SK-N-SH (cell line): ENCODE measurements around the gene HAPLN2. TPM values are rescaled to one million over a fixed set of nuclear protein-coding genes. Genes with fewer than 3 reads are reported as not detected.

Experiments used
- CTCF ChIA-PET: fragments of 300-600, 350-600 bp; formaldehyde crosslinking; extraction: SDS; loops from one replicate; lab custom pipeline; 2021; lab: Yijun Ruan, JAX
- POLR2A ChIA-PET: fragments of 350-600 bp; sonication (Branson Sonifier 250); formaldehyde crosslinking; extraction: SDS; loops from one replicate; lab custom pipeline; 2020; ENCODE audit warnings: antibody characterized with exemption, inconsistent platforms; lab: Yijun Ruan, JAX
- DNase-seq: peaks from one replicate; pipeline ENCODE4 v3.0.0; 2012
- H2AFZ ChIP-seq: fragments of 200-600 bp; sonication (generic); 2 replicates; pipeline ENCODE4 v1.8.1; 2016; ENCODE audit warnings: antibody characterized with exemption, mild to moderate bottlenecking, low read depth
- H3F3A ChIP-seq: fragments of 200-600 bp; sonication (generic); replicated peaks from 2 replicates; pipeline ENCODE3; 2016; ENCODE audit warnings: antibody characterized with exemption, mild to moderate bottlenecking; ENCODE audit not compliant: insufficient read depth
- H3K27ac ChIP-seq, 2 experiments: fragments of 200-500 bp in 1 of 2; fragments of 200-600 bp in 1 of 2; sonication (Bioruptor generic) in 1 of 2; sonication (generic), shearing (Covaris generic) in 1 of 2; 2 replicates each; pipeline versions ENCODE4 v1.5.1 to v1.6.1; 2014 to 2016; ENCODE audit warnings: low read depth in 2 of 2, inconsistent platforms in 1 of 2, low read length in 1 of 2, mild to moderate bottlenecking in 1 of 2, mixed read lengths in 1 of 2
- H3K27me3 ChIP-seq: fragments of 200-600 bp; sonication (generic), shearing (Covaris generic); 2 replicates; pipeline ENCODE4 v1.6.1; 2016; ENCODE audit warnings: mixed run types; ENCODE audit not compliant: insufficient read depth
- H3K36me3 ChIP-seq, 2 experiments: fragments of 200-500 bp in 1 of 2; fragments of 200-600 bp in 1 of 2; sonication (Bioruptor generic) in 1 of 2; sonication (generic) in 1 of 2; replicated peaks in 1 of 2; 2 replicates each; pipeline versions ENCODE3 to v1.5.1; 2014 to 2016; ENCODE audit warnings: low read length in 1 of 2, mild to moderate bottlenecking in 1 of 2; ENCODE audit not compliant: insufficient read depth in 2 of 2, control insufficient read depth in 1 of 2
- H3K4me1 ChIP-seq, 2 experiments: fragments of 200-500 bp in 1 of 2; fragments of 200-600 bp in 1 of 2; sonication (Bioruptor generic) in 1 of 2; sonication (generic), shearing (Covaris generic) in 1 of 2; 2 replicates each; pipeline versions ENCODE4 v1.5.1 to v1.6.1; 2014 to 2016; ENCODE audit warnings: low read depth in 1 of 2, low read length in 1 of 2, mixed run types in 1 of 2; ENCODE audit not compliant: insufficient read depth in 2 of 2, control insufficient read depth in 1 of 2
- H3K4me2 ChIP-seq: fragments of 200-600 bp; sonication (generic), shearing (Covaris generic); 2 replicates; pipeline ENCODE4 v1.6.1; 2017; ENCODE audit warnings: mixed run types
- H3K4me3 ChIP-seq, 2 experiments: fragments of 200-500 bp in 1 of 2; fragments of 200-600 bp in 1 of 2; sonication (Bioruptor generic) in 1 of 2; sonication (generic), shearing (Covaris generic) in 1 of 2; 2 replicates each; pipeline versions ENCODE4 v1.5.1 to v1.8.1; 2014 to 2016; ENCODE audit warnings: low read depth in 2 of 2, inconsistent platforms in 1 of 2, low read length in 1 of 2, mild to moderate bottlenecking in 1 of 2, mixed read lengths in 1 of 2, moderate library complexity in 1 of 2
- H3K79me2 ChIP-seq: fragments of 200-600 bp; sonication (generic); 2 replicates; pipeline ENCODE4 v1.8.1; 2017; ENCODE audit warnings: mild to moderate bottlenecking; ENCODE audit not compliant: insufficient read depth
- H3K9ac ChIP-seq: fragments of 200-600 bp; sonication (generic); 2 replicates; pipeline ENCODE4 v1.6.1; 2017; ENCODE audit warnings: mixed run types
- H3K9me2 ChIP-seq: fragments of 200-600 bp; sonication (generic); 2 replicates; pipeline ENCODE4 v1.6.1; 2017; ENCODE audit warnings: mixed run types
- H3K9me3 ChIP-seq: fragments of 200-600 bp; sonication (generic); 2 replicates; pipeline ENCODE4 v1.6.1; 2017; ENCODE audit warnings: mixed run types, mild to moderate bottlenecking, moderate library complexity
- H4K20me1 ChIP-seq: fragments of 200-600 bp; sonication (generic); 2 replicates; pipeline ENCODE4 v1.6.1; 2017; ENCODE audit warnings: mild to moderate bottlenecking, mixed run types; ENCODE audit not compliant: insufficient read depth
- EZH2phosphoT487 ChIP-seq: fragments of 200-600 bp; sonication (generic); IDR thresholded peaks from 2 replicates; pipeline ENCODE4 v1.6.1; 2017; ENCODE audit warnings: low read depth, mixed run types, mild to moderate bottlenecking, antibody characterized with exemption, moderate library complexity, borderline replicate concordance
- FOXM1 ChIP-seq: IDR thresholded peaks from 2 replicates; pipeline ENCODE4 v1.4.0; 2012; ENCODE audit warnings: low read depth, mild to moderate bottlenecking
- GATA2 ChIP-seq: sonication (generic); formaldehyde crosslinking; IDR thresholded peaks from 2 replicates; pipeline ENCODE4 v1.5.0; 2020; ENCODE audit warnings: mild to moderate bottlenecking, missing genetic modification reagents
- MXI1 ChIP-seq: IDR thresholded peaks from 2 replicates; pipeline ENCODE4 v1.6.1; 2012; ENCODE audit warnings: mild to moderate bottlenecking, low read depth, low read length, improper control_type of control experiment
- POLR2AphosphoS5 ChIP-seq: IDR thresholded peaks from 2 replicates; pipeline ENCODE4 v1.6.1; 2012; ENCODE audit warnings: low read depth, low read length
- RXRA ChIP-seq: IDR thresholded peaks from 2 replicates; pipeline ENCODE4 v1.4.0; 2012; ENCODE audit warnings: low read depth, mild to moderate bottlenecking, borderline replicate concordance
- SMC3 ChIP-seq: IDR thresholded peaks from 2 replicates; pipeline ENCODE4 v1.6.1; 2012; ENCODE audit warnings: low read depth, low read length, improper control_type of control experiment
- WGBS: methylation state at CpG from one replicate; pipeline ENCODE4 v1.1.6; 2017; ENCODE audit warnings: low lambda C conversion rate; 5-methylcytosine and 5-hydroxymethylcytosine counted together
- polyA plus RNA-seq, 3 experiments: library from polyadenylated mRNA; depleted of rRNA; stranded (reverse); fragments of >200 nt; gene quantifications; 2 replicates each; pipeline ENCODE4 v1.2.3, GENCODE V29; 2012
- TF ChIP-seq, protein P1 (sequence below): IDR thresholded peaks from 2 replicates; pipeline ENCODE4 v1.4.0; 2012; ENCODE audit warnings: low read depth
- TF ChIP-seq, protein P2 (sequence below): fragments of 150-350 bp; IDR thresholded peaks from 2 replicates; pipeline ENCODE4 v1.6.1; 2016; ENCODE audit warnings: mild to moderate bottlenecking, low read depth, low read length

Gene HAPLN2
- polyA plus RNA-seq, 1 of the 3 experiments (the other 2 are of a cell fraction) = 0.20 TPM

DNA sequence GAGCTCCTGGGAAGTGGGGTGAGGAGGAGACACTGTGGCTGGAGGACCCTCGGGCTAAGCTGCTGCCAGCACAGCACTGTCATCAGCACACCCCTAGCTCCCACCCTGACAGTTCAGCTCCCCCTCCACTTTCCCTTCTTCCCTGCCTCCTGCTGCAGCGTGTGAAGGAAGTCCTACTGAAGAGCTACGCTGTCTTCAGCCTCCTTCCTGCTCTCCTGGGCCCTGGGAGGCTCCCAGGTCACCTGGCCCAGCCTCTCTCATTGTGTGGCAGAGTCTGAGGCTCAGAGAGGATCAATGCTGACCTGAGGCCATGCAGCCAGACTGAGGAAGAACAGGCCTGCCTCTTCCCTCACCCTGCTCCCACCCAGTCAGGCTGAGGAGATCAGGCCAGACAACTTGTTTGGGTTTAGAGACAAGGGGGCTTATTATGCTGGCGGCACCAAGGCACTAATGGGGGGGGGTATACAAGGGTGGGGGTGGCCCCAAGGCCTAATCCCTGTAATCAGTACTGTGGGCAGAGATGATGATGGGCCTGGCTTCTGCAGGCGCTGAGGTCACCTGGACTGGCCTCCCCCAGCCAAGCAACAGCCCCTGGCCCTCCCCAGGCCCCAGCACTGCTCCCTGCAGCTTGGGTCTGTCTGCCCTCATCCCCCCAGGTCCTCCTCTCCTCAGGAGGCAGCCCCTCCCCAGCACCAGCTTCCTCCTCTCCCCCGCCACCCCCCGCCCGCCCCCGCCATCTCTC lies 48.9 kb downstream of the HAPLN2 start:
- Histone ChIP-seq H3K4me1 (peaks cover 13 to 44% of the 10 kb centered on the region in 2 experiments; a peak in 3 of 4 replicates), H2AFZ (no peak overlapping the region), H3K9ac (no peak overlapping the region), H3K79me2 (no peaks in the 10 kb centered on the region), H3F3A (no peaks in the 10 kb centered on the region), H3K9me2 (no peaks in the 10 kb centered on the region), H4K20me1 (no peaks in the 10 kb centered on the region), H3K27ac (peak overlapping the region in 1 of 2 experiments; percentile 75; a peak in 2 of 4 replicates), H3K27me3 (no peaks in the 10 kb centered on the region), H3K4me3 (no peak overlapping the region), H3K9me3 (no peaks in the 10 kb centered on the region)
- ChIA-PET POLR2A (interaction anchor here (0.6 to 2.1 kb wide), 3 partner anchors 9 to 545 kb away, joined by 3 to 18 read pairs (median 3); partner anchors contain the start of gene NES), CTCF (interaction anchor here (0.6 to 3.9 kb wide), 10 partner anchors 9 to 58 kb away, joined by 3 to 28 read pairs (median 6); partner anchors contain the start of genes HAPLN2 and NES)
- TF ChIP-seq RXRA = no peak
- no peak for TF ChIP-seq POLR2AphosphoS5
- TF ChIP-seq SMC3 = 0 out of 2 replicates have a peak, but pooled peaks have one; percentile 7
- TF ChIP-seq, protein P1, sequence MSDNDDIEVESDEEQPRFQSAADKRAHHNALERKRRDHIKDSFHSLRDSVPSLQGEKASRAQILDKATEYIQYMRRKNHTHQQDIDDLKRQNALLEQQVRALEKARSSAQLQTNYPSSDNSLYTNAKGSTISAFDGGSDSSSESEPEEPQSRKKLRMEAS = no peak
- TF ChIP-seq GATA2 (CRISPR knock-in tag) = no peak
- TF ChIP-seq EZH2phosphoT487 = no peak
- no peak for TF ChIP-seq FOXM1
- TF ChIP-seq, all 33 proteins: peak for 1
- H3K36me3 ChIP-seq = peaks cover 12 to 19% of the 10 kb centered on the region in 2 experiments
- DNase-seq = no peak
- no peak overlapping the region for H3K4me2 ChIP-seq
- 84% methylated on average over 4 of the region's 9 CpGs for WGBS

DNA sequence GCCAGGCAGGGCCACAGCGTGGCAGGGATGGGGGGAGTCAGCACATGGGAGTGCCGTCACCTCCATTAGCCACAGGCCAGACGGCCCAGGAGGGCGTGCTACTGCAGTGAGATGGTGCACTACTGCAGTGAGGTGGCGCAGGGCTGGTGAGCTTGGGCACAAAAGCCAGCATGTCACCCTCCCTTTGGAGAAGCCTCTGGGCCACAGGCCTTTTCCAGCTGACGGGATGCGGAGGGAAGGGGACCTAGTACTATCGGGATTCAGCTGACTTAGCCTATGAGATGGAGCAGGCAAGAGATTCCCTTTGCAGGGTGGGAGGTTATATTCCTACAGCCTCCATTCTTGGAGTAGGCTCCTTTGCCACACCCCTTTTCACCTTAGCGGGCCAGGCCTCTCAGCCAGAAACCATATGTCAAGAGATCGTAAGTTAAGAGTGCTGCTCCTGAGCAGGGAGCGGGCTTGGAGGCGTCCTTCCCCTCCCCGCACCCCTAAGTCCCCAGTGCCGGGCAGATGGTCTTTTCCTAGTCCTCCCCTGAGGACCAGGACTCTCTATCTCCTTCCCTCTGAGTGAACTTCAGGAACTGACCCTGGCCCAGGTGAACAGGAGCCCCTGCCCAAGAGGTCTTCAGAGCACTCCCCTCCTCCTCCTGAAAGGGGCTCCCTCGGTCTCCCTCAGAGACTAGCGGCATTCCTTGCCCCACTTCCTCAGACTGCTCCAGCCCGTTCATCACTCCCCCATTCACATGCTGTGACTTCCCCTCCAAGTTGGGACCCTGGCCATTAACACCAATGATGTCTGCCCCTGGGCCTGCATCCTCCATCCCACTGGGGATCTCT lies 49.8 kb downstream of the HAPLN2 start:
- H3F3A ChIP-seq = no peaks in the 10 kb centered on the region
- no peak overlapping the region for H2AFZ ChIP-seq
- DNase-seq = peak; percentile 66
- H3K4me1 ChIP-seq = peaks cover 9 to 51% of the 10 kb centered on the region in 2 experiments; a peak in 3 of 4 replicates
- no peaks in the 10 kb centered on the region for H3K27me3 ChIP-seq
- no peaks in the 10 kb centered on the region for H3K9me3 ChIP-seq
- CTCF ChIA-PET = interaction anchor here (0.7 to 3.9 kb wide), 9 partner anchors 9 to 57 kb away, joined by 3 to 28 read pairs (median 5); partner anchors contain the start of gene NES
- POLR2A ChIA-PET = interaction anchor here (2.1 kb wide), 1 partner anchor 8 kb away, joined by 18 read pairs; the partner anchor contains the start of gene NES
- H4K20me1 ChIP-seq = no peaks in the 10 kb centered on the region
- no peak overlapping the region for H3K4me2 ChIP-seq
- TF ChIP-seq MXI1 = peak; percentile 53; the same call in 1 of the 2 replicates
- TF ChIP-seq, protein P2, sequence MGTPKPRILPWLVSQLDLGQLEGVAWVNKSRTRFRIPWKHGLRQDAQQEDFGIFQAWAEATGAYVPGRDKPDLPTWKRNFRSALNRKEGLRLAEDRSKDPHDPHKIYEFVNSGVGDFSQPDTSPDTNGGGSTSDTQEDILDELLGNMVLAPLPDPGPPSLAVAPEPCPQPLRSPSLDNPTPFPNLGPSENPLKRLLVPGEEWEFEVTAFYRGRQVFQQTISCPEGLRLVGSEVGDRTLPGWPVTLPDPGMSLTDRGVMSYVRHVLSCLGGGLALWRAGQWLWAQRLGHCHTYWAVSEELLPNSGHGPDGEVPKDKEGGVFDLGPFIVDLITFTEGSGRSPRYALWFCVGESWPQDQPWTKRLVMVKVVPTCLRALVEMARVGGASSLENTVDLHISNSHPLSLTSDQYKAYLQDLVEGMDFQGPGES = no peak
- H3K36me3 ChIP-seq = peaks cover 12 to 22% of the 10 kb centered on the region in 2 experiments
- H3K27ac ChIP-seq = peak overlapping the region in 1 of 2 experiments; percentile 75; a peak in 2 of 4 replicates
- no peaks in the 10 kb centered on the region for H3K79me2 ChIP-seq
- H3K4me3 ChIP-seq = no peak overlapping the region
- 89% methylated on average over 14 of the region's 17 CpGs for WGBS
- no peaks in the 10 kb centered on the region for H3K9me2 ChIP-seq
- no peak overlapping the region for H3K9ac ChIP-seq
